MV-4-11 (cell line): Measurements from ENCODE around the gene AR.

Experiments
- DNase-seq: peaks from one replicate; lab custom pipeline; 2025; lab: John Stamatoyannopoulos, UW

AR gene

GRCh38 chrX:67543818-67544217, at the start of gene AR:
TSS of gene AR (plus strand) at chrX:67544021. CDS start at chrX:67545147, 1,126 bp downstream.
- DNase-seq, result no peak

- DNase-seq, result no peak
These were observed 43.2 kb upstream of the AR start for GRCh38 chrX:67500617-67501016.

GRCh38 chrX:67503004-67503403, 40.8 kb upstream of the AR start:
- no peak for DNase-seq

GRCh38 chrX:67503453-67503852, 40.4 kb upstream of the AR start:
- no peak for DNase-seq

GRCh38 chrX:67520671-67521070, 23.1 kb upstream of the AR start:
- no peak for DNase-seq

GRCh38 chrX:67523002-67523681, 20.7 kb upstream of the AR start:
- DNase-seq, result no peak

- no peak for DNase-seq
These were observed 19.9 kb upstream of the AR start for GRCh38 chrX:67523932-67524331.

- DNase-seq, result no peak
These were observed 19.4 kb upstream of the AR start for GRCh38 chrX:67524428-67524827.

GRCh38 chrX:67524950-67525691, 18.7 kb upstream of the AR start:
- no peak for DNase-seq

- no peak for DNase-seq
These were observed 7.3 kb upstream of the AR start for GRCh38 chrX:67536564-67536963.

- DNase-seq, result no peak
These were observed 5.4 kb upstream of the AR start for GRCh38 chrX:67538383-67538782.

- DNase-seq, result no peak
These were observed 637 bp downstream of the AR start for GRCh38 chrX:67544281-67545035.

- peak; percentile 8 for DNase-seq
These were observed 1.4 kb downstream of the AR start for GRCh38 chrX:67545036-67545821.

- no peak for DNase-seq
These were observed 2.2 kb downstream of the AR start for GRCh38 chrX:67545893-67546495.

GRCh38 chrX:67546496-67547423, 2.9 kb downstream of the AR start:
- no peak for DNase-seq

- DNase-seq, result peak; percentile 17
These were observed 11.9 kb downstream of the AR start for GRCh38 chrX:67555578-67556203.

- DNase-seq, result no peak
These were observed 14.4 kb downstream of the AR start for GRCh38 chrX:67558267-67558666.

GRCh38 chrX:67563469-67564448, 19.9 kb downstream of the AR start:
- no peak for DNase-seq

GRCh38 chrX:67564475-67564874, 20.7 kb downstream of the AR start:
- no peak for DNase-seq
